HG03103 (cell line): ENCODE measurements around the gene SLC16A5.

Experiments
- ATAC-seq: cut with Tn5 transposase; IDR thresholded peaks from one replicate; pipeline ENCODE4 v1.9.1; 2021; ENCODE audit warnings: low read depth; ENCODE audit not compliant: unreplicated experiment

The SLC16A5 gene

DNA sequence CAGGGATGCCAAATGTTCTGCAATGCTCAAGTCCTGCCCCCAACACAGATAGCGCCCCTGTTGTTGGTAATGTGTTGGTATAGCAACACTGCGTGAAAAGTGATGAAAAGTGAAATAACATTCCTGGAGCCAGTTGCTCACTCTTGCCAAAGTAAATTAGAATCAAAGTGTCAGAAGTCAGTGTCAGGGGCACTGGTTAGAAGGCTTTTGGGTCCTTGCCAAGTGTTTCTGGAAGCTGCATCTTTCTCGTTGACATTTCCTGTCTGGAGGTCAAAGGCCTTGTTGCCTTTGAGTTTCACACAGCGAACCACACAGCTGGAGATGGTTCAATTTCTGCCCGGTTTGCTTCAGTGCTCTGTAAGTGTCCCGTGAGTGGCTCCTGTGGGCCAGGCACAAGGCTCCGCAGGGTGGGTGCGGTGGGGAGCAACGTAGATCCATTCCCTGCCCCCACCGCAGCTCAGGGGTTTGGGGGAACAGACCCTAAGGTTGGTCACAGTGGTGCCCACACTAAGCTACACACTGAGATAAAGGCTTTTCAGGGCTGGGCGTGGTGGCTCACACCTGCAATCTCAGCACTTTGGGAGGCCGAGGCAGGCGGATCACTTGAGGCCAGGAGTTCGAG, 3.6 kb upstream of the SLC16A5 start:
- no peak for ATAC-seq

DNA sequence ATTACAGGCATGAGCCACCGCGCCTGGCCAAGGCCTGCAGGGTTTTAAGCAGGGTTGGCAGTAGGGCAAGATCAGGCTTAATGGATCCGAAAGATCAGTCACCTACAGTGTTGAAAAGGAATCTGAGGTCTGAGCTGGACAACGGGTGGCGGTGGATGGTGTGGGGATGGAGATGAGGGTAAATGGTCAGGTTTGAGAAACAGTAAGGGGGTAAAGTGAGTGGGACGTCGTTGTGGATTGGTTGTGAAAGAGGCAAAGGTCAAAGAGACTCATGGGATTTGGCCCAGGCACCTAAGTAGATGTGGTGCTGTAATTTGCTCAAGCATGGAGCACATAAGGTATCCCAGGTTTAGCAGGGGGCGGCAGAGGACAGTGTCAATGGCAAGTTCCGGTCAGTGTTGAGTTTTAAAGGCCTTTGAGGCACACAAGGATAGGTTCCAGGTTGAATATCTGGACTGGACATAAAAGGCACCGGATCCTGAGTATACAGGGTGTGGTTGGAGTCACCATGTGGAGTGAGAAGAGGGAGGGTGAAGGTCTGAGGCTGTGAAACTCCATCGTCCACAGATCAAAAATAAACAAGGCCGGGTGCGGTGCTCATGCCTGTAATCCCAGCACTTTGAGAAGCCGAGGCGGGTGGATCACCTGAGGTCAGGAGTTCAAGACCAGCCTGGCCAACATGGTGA, 1.1 kb upstream of the SLC16A5 start:
- ATAC-seq: no peak

DNA sequence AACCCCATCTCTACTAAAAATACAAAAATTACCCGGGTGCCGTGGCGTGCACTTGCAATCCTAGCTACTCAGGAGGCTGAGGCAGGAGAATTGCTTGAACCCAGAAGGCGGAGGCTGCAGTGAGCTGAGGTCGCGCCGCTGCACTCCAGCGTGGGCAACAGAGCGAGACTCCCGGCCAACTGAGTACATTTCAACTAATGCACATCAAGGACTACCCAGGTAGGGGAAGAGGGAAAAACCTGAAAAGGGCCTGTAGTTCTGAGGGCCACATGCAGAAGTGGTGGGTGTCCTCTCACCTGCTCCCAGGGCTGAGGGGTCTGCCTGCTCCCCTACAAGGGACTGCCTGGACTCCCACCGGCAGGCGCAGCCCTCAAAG, 584 bp upstream of the SLC16A5 start:
- ATAC-seq: no peak

DNA sequence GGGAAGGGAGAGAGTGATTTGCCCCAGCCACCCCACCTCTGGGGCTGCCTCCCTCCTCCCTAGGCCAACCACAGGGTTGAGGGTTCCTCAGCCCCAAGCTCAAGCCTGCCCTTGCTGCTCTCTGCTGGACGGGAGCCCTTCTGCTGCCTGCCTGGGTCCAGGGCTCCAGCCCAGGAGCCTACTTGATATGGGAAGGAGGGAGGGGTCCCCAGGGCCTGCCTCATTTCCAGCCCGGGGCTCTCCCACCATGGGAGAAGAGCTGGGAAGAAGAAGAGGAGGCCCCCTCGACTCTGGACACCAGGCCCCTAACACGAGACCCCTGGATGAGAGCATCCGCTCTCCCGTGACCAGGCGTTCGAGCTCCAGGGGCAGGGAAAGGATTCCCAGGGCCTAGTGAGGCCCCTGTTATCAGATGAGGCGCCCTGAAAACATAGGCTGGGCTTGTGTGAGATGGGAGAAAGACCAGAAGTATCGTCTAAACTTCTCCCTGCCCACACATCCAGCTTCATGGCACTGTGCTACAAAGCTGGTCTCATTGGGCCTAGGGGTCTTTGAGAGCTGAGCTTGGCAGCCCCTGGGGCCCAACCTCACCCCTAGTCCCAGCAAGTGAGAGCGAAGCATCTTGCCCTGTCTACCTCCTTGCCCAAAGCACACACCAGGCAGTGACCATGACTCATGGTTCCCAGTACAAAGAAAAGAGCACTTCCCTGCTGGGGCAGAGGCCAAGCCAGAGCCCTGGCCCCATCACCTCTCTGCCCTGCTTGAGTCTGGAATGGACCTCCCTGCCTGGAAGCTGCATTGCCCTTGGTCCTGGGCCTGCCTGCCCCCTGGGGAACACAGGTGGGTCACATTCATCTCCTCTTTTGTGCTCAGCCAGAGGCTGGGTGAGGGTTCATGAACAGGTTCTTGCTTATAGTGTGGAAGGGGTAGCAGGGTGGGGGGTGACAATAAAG, 987 bp downstream of the SLC16A5 start:
- ATAC-seq: no peak

DNA sequence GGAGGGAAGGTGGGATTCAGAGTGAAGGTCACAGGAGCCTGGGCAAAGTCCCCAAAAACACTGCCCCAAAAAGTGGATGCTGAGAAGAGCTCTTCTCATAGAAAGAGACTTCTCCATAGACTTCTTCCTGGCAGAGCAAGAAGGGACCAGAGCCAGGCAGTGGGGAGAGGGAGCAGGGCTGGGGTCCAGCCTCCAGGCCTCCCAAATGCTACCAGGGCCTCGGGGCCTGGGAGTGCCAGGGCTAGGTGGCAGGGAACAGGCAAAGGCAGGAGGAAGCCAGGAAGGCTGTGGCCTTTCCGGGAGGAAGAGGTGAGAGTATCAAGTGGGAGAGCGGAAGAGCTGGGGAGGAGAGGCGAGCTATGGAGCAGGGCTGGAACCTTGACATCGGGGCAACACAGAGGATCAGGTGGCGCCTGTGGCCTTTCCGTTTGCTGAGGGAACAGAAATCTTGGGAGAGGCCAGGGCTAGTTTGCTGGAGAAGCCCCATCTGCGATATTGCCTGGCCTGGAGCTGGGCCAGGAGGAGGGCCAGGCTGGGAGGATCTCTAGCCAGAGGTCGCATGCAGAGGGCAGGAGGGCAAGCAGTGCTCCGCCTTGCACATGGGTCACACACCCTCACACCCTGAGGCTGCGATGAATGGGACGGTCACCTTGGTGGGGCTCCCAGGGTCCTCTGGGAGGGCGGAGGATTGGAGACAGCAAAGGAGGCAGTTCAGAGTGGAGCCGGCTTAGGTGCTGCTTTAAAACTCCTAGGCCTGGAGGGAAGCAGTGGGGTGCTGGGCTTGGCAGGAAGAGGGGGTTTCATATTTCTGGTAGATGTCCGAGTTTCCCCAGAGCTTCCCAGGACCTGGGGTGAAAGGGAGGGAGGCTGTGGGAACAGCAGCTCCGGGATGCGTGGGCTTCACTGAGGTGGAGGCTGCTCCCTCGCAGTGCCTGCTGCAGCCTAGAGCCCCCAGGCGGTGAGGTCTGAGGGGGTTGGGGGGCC, 3.4 kb downstream of the SLC16A5 start:
- no peak for ATAC-seq

DNA sequence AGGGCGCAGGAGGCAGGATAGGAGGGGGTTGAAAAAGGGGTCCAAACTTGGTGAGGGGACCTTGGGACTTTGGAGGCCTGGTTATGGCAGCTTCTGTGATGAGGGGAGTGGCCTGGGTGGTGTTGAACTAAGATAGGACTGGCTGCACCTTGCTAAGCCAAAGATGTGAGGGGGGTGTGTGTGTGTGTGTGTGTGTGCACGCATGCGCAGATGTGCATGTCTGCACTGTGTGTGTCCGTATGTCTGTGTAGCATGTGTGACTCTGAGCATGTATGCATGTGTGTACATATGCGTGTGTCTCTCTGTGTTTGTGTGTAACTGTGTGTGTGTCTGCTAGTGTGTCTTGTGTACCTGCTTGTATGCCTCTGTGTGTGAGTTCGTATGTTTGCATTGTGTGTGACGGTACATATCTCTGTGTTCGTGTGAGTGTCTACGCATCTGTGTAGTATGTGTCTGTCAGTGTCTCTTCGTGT, 4.1 kb downstream of the SLC16A5 start:
- ATAC-seq: no peak

DNA sequence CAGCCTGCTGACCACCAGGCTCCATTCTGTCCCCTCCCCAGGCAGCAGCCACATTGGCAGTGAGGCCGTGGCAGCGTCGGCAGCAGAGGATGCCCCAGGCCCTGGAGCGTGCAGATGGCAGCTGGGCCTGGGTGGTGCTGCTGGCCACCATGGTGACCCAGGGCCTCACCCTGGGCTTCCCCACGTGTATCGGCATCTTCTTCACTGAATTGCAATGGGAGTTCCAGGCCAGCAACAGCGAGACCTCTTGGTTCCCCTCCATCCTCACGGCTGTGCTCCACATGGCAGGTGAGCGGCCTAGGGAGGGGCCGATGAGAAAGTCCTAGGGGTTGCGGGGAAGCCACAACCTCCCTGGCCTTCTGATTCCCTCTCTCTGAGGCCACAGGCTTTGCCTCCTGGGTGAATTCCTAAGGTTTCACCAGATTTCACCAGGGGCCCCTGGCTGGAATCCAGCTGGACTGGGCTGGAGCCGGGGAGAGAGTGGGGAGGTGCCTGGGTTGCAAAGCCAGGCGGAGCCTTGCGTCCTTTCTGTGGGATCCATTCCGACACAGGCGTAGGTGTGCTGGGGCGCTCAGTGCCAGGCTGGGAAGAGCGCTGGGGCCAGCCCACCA, 5.9 kb downstream of the SLC16A5 start:
- ATAC-seq: no peak

DNA sequence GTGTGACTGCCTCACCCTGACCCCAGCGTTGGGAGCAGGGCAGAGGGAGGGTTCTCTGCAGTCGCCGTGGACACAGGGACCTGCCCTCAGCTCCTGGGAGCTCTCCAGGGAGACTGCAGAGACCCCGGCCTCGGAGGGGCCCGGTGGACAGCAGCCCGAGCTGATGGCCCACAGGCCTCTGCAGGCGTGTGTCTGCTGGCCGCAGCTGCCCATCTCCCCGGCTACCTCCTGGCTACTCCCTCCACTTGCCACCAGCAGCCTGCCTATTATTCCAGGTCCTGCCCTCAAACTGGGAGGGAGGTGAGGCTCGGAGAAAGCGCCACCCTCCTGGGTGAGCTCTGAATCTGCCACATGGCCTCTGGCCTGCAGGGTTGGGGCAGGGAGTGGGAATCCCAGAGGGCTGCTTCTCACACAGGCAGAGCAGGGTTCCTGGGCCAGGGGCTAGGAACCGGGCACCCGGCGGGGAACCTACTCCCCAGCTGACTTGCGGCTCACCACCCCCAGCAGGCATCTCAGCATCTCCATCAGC, 7.2 kb downstream of the SLC16A5 start:
- no peak for ATAC-seq

DNA sequence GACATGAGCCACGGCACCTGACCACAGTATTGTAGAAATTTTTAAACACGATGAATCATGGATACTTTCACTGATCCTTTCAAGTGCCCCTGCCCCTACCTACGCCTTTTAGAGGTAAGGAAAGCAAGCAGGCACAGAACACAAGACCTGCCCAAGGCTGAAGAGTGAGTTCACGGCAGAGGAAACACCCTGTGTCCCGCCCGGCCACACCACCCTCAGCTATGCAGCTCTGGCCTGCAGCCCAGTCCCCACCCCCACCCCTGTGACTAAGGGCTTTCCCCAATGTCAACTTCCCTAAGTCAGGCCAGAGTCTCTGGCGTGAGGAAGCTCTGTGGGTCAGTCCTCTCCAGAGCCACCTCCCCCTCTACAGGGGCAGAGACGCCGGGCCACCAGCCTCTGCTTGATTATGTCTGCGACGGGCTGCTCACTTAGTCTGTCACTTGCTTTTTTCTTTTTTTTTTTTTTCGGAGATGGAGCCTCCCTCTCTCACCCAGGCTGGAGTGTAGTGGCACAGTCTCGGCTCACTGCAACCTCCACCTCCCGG, 8.4 kb downstream of the SLC16A5 start:
- no peak for ATAC-seq

DNA sequence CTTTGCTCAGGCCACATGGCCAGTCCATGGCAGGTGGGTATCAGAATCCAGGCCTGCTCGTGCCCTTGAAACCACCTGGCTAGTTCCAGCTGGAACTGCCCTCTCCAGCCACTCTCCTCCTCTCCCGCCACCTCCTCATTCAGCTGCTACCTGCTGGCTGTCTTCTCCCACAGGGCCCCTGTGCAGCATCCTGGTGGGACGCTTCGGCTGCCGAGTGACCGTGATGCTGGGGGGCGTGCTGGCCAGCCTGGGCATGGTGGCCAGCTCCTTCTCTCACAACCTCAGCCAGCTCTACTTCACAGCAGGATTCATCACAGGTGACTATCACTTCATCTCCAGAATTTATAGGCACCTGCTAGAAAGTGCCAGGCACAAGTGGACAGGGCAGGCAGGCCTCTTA, 10.1 kb downstream of the SLC16A5 start:
- no peak for ATAC-seq

DNA sequence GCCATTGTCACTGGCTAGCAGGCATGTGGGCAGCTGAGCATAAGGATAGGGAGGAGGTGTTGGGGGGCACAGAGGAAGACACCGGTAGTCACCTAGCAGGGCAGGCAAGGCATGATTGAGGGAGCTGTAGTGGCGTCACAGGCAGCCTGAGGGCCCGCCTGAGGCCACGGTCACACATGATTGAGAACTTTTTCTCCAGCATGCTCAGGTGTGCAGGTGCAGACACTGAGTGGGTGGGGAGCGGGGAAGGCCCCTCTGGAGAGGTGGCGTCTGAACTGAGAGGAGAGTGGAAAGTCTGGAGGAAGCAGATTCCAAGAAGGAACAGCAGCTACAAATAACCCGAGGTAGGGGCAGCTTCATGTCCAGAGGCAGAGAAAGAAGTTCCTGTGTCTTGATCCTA, 11.1 kb downstream of the SLC16A5 start:
- ATAC-seq: no peak

DNA sequence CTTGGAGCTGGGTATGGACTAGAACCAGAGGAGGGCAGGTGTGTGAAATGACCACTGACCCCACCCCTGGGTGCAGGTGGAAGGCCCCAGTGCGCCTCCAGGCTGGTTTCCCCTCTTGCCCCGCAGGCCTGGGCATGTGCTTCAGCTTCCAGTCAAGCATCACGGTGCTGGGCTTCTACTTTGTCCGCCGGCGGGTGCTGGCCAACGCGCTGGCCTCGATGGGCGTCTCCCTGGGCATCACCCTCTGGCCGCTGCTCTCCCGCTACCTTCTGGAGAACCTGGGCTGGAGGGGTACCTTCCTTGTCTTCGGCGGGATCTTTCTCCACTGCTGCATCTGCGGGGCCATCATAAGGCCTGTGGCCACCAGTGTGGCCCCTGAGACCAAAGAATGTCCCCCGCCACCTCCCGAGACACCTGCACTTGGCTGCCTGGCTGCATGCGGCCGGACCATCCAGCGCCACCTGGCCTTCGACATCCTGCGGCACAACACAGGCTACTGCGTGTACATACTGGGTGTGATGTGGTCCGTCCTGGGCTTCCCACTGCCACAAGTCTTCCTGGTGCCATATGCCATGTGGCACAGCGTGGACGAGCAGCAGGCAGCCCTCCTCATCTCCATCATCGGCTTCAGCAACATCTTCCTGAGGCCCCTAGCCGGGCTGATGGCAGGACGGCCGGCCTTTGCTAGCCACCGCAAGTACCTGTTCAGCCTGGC, 12.3 kb downstream of the SLC16A5 start:
- no peak for ATAC-seq

DNA sequence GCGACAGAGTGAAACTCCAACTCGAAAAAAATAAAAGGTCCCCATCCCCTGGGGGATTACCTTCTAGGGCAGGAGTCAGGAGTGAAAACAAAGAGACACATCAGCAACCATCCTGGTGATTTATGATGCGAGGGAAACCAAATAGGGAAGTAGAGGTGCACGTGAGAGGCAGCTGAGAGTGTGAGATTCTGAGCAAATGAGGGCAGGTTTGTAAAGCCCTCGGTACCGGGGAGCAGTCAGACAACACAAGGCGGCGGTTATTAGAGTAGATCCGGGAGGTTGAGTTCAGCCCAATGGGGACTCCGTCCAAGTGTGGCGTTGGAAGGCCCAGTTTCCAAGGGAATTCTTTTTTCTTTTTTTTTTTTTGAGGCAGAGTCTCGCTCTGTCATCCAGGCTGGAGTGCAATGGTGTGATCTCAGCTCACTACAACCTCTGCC, 14.6 kb downstream of the SLC16A5 start:
- no peak for ATAC-seq

DNA sequence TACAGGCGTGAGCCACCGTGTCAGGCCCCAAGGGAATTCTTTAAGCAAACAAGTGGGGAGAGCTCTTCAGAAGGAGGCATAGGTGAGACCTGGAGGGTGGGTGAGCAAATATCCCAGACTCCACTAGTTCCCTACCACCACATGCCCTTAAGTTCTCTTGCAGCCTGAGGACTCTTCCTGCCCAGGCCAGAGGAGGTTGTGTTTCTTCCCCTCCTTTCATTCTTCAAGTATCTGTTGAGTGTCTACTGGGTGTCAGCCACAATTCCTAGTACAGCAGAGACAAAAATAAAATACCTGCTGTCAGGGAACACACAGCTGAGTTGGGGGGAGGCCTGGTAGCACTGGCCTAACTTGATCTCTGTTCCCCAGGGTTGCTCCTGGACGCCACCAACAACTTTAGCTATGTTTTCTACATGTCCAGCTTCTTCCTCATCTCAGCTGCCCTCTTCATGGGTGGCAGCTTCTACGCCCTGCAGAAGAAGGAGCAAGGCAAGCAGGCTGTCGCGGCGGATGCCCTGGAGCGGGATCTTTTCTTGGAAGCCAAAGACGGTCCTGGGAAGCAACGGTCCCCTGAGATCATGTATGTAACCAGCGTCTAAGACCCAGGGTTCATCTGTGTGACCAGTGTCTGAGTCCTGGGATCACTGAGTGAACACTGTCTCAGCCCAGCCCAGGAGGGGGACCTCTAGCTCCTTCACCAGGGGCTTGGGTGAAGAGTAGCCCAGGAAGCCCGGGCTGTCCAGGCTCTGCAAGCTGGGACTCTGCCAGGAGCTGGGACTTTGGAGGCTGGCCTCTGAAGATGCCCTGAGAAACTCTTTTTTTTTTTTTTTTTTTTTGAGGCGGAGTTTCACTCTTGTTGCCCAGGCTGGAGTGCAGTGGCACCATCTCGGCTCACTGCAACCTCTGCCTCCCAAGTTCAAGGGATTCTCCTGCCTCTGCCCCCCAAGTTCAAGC, 16.1 kb downstream of the SLC16A5 start:
- ATAC-seq: no peak

DNA sequence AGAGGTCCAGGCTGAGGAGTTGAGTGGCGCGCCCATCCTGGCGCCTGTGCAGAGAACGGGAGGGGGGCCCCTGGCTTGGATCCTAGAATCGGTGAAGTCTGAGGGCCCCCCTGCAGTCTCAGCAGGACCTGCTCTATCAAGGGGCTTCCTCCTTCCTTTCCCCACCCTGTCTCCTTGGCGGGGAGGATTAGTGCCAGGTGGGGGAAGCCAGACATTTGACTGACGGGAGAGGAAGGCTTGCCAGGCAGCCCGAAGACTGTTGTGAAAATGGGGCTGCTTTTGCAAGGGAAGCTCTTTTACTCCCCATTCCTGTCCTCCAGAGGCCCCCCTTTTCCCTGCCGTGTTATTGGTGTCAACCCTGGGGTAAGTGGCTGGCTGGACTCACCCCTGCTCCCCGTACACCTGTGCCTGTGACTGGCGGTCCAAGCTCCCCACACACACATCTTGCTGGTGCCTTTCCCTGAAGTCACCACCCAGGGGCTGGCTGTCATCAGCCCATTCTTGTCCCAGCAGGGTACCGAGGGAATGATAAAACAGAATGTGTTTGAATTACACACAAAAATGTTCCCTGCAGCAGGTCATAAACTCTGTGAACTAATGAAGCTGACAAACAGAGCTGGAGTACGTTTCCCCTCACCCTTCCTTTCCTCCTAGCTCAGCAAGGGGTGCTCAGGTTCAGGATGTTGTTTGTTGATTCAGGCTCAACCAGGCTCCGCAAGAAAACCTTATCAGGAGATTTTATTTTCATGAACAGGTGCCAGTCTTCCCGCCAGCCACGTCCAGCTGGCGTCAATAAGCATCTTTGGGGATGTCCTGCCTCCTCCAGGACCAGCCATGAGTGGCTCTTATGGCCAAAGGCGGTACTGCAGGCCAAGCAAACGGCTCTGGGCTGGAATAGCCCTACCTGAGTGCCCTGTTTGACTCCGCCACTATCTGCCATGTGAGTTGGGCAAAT, 17.6 kb downstream of the SLC16A5 start:
- ATAC-seq: no peak

DNA sequence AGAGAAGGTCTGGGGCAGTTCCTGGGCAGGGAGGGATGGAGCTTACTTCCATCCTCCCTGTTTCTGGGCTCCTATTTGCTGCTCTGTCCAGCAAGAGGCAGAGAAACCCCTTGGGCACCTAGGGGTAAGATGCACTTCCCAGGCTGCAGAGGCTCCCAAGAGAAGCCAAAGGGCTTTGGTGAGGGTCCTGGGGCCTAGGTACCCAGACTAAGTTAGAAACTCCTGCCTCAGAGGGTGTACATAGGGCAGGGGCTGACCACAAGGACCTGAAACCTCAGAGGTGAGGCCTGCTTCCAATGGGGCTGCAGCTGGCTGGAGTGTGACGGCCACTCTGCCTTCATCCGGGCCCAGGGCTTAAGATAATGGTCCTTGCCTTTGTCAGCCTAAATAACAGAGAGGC, 20.4 kb downstream of the SLC16A5 start:
- no peak for ATAC-seq
